GM15510 (cell line): ENCODE measurements around the gene SGIP1.

Source experiments
- POLR2A ChIP-seq: IDR thresholded peaks from 3 replicates; pipeline ENCODE4 v1.6.1; 2011; ENCODE audit warnings: borderline replicate concordance; ENCODE audit not compliant: insufficient read length; ENCODE audit errors: extremely low read depth

Gene SGIP1, protein sequence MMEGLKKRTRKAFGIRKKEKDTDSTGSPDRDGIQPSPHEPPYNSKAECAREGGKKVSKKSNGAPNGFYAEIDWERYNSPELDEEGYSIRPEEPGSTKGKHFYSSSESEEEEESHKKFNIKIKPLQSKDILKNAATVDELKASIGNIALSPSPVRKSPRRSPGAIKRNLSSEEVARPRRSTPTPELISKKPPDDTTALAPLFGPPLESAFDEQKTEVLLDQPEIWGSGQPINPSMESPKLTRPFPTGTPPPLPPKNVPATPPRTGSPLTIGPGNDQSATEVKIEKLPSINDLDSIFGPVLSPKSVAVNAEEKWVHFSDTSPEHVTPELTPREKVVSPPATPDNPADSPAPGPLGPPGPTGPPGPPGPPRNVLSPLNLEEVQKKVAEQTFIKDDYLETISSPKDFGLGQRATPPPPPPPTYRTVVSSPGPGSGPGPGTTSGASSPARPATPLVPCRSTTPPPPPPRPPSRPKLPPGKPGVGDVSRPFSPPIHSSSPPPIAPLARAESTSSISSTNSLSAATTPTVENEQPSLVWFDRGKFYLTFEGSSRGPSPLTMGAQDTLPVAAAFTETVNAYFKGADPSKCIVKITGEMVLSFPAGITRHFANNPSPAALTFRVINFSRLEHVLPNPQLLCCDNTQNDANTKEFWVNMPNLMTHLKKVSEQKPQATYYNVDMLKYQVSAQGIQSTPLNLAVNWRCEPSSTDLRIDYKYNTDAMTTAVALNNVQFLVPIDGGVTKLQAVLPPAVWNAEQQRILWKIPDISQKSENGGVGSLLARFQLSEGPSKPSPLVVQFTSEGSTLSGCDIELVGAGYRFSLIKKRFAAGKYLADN

GRCh38 chr1:66533804-66534740 lies at the start of gene SGIP1:
TSS of gene SGIP1 (plus strand) at chr1:66534153. CDS start at chr1:66534359, 206 bp downstream.
- TF ChIP-seq POLR2A: no peak

- TF ChIP-seq POLR2A: no peak
These were observed 44.8 kb upstream of the SGIP1 start for GRCh38 chr1:66489151-66489550.

DNA sequence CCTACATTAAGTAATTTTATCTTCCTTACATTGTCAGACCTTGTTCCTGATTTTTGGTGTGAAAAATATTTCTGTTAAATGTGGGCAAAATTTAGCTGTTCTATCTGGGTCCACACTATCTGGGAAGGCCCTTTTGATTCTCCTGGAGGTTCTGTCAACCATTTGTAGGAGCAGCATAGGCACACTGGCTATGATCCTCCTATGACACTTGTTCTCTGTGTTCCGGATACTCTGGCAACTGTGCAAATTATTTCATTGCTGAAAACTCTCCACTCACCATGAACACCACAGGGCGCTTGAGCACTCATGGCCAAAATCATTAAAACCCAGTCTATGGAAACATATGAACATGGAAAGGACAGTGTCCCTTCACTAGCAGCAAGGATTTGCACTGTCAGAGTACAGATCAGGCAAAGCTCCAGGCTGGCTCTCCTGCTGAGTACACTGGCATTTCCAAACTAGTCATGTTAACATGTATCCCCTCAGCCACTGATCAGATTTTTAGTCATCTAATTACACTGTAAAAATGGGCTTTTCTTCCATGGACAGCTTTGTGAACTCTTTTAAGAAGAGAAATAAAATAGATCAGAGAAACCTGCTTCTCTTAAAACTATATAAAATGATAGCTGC lies 43.9 kb upstream of the SGIP1 start:
- TF ChIP-seq POLR2A: no peak

GRCh38 chr1:66490816-66491215 lies 43.1 kb upstream of the SGIP1 start:
- no peak for TF ChIP-seq POLR2A

- no peak for TF ChIP-seq POLR2A
These were observed 41.5 kb upstream of the SGIP1 start for GRCh38 chr1:66492424-66492823.

- TF ChIP-seq POLR2A: no peak
These were observed 40.2 kb upstream of the SGIP1 start for GRCh38 chr1:66493731-66494130.

- no peak for TF ChIP-seq POLR2A
These were observed 39.5 kb upstream of the SGIP1 start for GRCh38 chr1:66494482-66494881.

- TF ChIP-seq POLR2A: no peak
These were observed 38.5 kb upstream of the SGIP1 start for GRCh38 chr1:66495495-66495894.

- no peak for TF ChIP-seq POLR2A
These were observed 36.0 kb upstream of the SGIP1 start for GRCh38 chr1:66497910-66498309.

DNA sequence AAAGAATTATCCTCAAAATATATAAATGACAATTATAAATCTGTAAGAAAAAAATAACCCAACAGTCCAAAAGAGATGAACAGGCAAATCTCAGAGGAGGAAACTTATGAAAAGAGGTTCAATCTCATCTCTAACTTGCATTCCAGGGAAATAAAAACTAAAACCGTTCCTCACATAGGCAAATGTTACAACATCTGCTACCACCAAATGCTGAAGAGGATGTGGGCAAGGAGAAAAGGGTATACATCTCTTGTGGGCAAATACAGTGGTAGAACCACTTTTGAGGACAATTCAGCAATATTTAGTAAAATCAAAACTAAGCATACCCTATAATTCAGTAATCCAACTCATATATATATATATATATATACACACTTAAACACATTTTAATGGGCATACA lies 33.7 kb upstream of the SGIP1 start:
- TF ChIP-seq POLR2A: no peak

- no peak for TF ChIP-seq POLR2A
These were observed 31.9 kb upstream of the SGIP1 start for GRCh38 chr1:66502086-66502485.

GRCh38 chr1:66503841-66504470 lies 30.0 kb upstream of the SGIP1 start:
- TF ChIP-seq POLR2A: no peak

- TF ChIP-seq POLR2A: no peak
These were observed 28.1 kb upstream of the SGIP1 start for GRCh38 chr1:66505671-66506392.
